B cell (primary cell): ENCODE measurements around the gene NFE2L1. TPM values are rescaled to one million over a fixed set of nuclear protein-coding genes. Genes with fewer than 3 reads are reported as not detected.

Source experiments
- ATAC-seq: fragments of 200-7000 bp; cut with Tn5 transposase; one replicate; pipeline ENCODE4 v1.10.0; 2021; ENCODE audit warnings: low read depth, mild to moderate bottlenecking, moderate number of reproducible peaks, moderate library complexity
- CTCF ChIA-PET: fragments of 350-600 bp; sonication (Branson Sonifier 250); formaldehyde crosslinking; loops from one replicate; lab custom pipeline; 2021; ENCODE audit warnings: antibody characterized with exemption, inconsistent platforms; lab: Charles Lee
- POLR2A ChIA-PET: fragments of 350-600 bp; sonication (Branson Sonifier 250); formaldehyde crosslinking; loops from one replicate; lab custom pipeline; 2021; ENCODE audit warnings: antibody characterized with exemption; lab: Charles Lee
- DNase-seq: peaks from one replicate; pipeline ENCODE4 v3.0.0; 2013
- H2AFZ ChIP-seq: 2 replicates; pipeline ENCODE4 v1.6.1; 2012; ENCODE audit warnings: mild to moderate bottlenecking, low read depth, low read length; ENCODE audit not compliant: insufficient read depth, poor library complexity, severe bottlenecking
- H3K27ac ChIP-seq, 2 donors: 1 replicate in 1 of 2; 2 replicates in 1 of 2; pipeline ENCODE4 v1.5.1; 2012 to 2013; ENCODE audit warnings: low read length in 2 of 2, mild to moderate bottlenecking in 2 of 2, moderate library complexity in 1 of 2
- H3K27me3 ChIP-seq, 4 experiments: fragments of 200-600 bp in 1 of 4; sonication (generic) in 1 of 4; replicated peaks in 1 of 4; 1 replicate in 2 of 4; 2 replicates in 2 of 4; pipeline versions ENCODE4 v1.6.1 to v1.7.0; 2013 to 2016; ENCODE audit warnings: low read length in 3 of 4, mild to moderate bottlenecking in 2 of 4, mixed read lengths in 1 of 4, moderate library complexity in 1 of 4; ENCODE audit not compliant: insufficient read depth in 4 of 4, control insufficient read depth in 3 of 4; ENCODE audit errors: control extremely low read depth in 1 of 4
- H3K36me3 ChIP-seq, 2 experiments: replicated peaks in 1 of 2; 1 replicate in 1 of 2; 2 replicates in 1 of 2; pipeline versions ENCODE4 v1.6.1 to v1.7.1; 2013; ENCODE audit warnings: low read length in 1 of 2; ENCODE audit not compliant: insufficient read depth in 2 of 2, control insufficient read depth in 1 of 2; ENCODE audit errors: control extremely low read depth in 1 of 2, extremely low read depth in 1 of 2
- H3K4me1 ChIP-seq, 2 donors: fragments of 200-600 bp in 1 of 2; sonication (generic) in 1 of 2; 1 replicate in 1 of 2; 2 replicates in 1 of 2; pipeline versions ENCODE4 v1.5.1 to v1.6.1; 2013 to 2017; ENCODE audit warnings: low read length in 2 of 2; ENCODE audit not compliant: control insufficient read depth in 2 of 2, insufficient read depth in 2 of 2
- H3K4me2 ChIP-seq: replicated peaks from 2 replicates; pipeline ENCODE3; 2012; ENCODE audit warnings: mild to moderate bottlenecking, low read depth, low read length; ENCODE audit not compliant: poor library complexity, severe bottlenecking
- H3K4me3 ChIP-seq, 5 experiments: fragments of 200-600 bp in 1 of 5; sonication (generic) in 1 of 5; 1 replicate in 3 of 5; 2 replicates in 2 of 5; pipeline versions ENCODE4 v1.5.1 to v1.7.0; 2011 to 2016; ENCODE audit warnings: low read length in 4 of 5, mild to moderate bottlenecking in 4 of 5, low read depth in 2 of 5, control low read depth in 1 of 5, moderate library complexity in 1 of 5; ENCODE audit not compliant: insufficient read depth in 1 of 5; ENCODE audit errors: control extremely low read depth in 1 of 5, extremely low read depth in 1 of 5
- H3K79me2 ChIP-seq: fragments of 200-600 bp; sonication (generic); one replicate; pipeline ENCODE4 v1.6.0; 2016; ENCODE audit warnings: low read length; ENCODE audit not compliant: control insufficient read depth, insufficient read depth
- H3K9ac ChIP-seq: fragments of 200-600 bp; sonication (generic); 2 replicates; pipeline ENCODE4 v1.6.1; 2017; ENCODE audit warnings: mild to moderate bottlenecking, low read length, moderate library complexity
- H3K9me3 ChIP-seq, 3 donors: one replicate each; pipeline versions ENCODE4 v1.6.1 to v1.7.1; 2013; ENCODE audit warnings: low read length in 2 of 3; ENCODE audit not compliant: control insufficient read depth in 2 of 3, insufficient read depth in 1 of 3; ENCODE audit errors: control extremely low read depth in 1 of 3
- H4K20me1 ChIP-seq: 2 replicates; pipeline ENCODE4 v1.6.0; 2012; ENCODE audit warnings: mild to moderate bottlenecking, low read length; ENCODE audit not compliant: insufficient read depth, control insufficient read depth, poor library complexity, severe bottlenecking
- H3K27ac Mint-ChIP-seq: one replicate; pipeline ENCODE4 v1.8.0; 2021; ENCODE audit warnings: mixed read lengths
- H3K27me3 Mint-ChIP-seq: one replicate; pipeline ENCODE4 v1.8.0; 2021; ENCODE audit warnings: mixed read lengths
- H3K4me1 Mint-ChIP-seq: one replicate; pipeline ENCODE4 v1.8.0; 2021; ENCODE audit warnings: mixed read lengths
- H3K4me3 Mint-ChIP-seq: one replicate; pipeline ENCODE4 v1.8.0; 2021; ENCODE audit warnings: mixed read lengths
- H3K9me3 Mint-ChIP-seq: one replicate; pipeline ENCODE4 v1.8.0; 2022; ENCODE audit warnings: mixed read lengths; ENCODE audit not compliant: insufficient read depth
- EZH2 ChIP-seq: IDR thresholded peaks from 2 replicates; pipeline ENCODE4 v1.6.1; 2012; ENCODE audit warnings: borderline replicate concordance, low read depth, mild to moderate bottlenecking, moderate library complexity, low read length; ENCODE audit not compliant: insufficient read depth, poor library complexity, severe bottlenecking
- WGBS: methylation state at CpG from one replicate; pipeline ENCODE4 v1.1.5; 2013; ENCODE audit warnings: missing lambda C conversion rate; ENCODE audit not compliant: insufficient coverage; 5-methylcytosine and 5-hydroxymethylcytosine counted together
- intact Hi-C: fragments of 100-400 bp; cut with micrococcal nuclease; formaldehyde crosslinking; loops from one replicate; pipeline ENCODE4 v1.10.0; 2022
- polyA plus RNA-seq: library from polyadenylated mRNA; depleted of rRNA; stranded (reverse); fragments of >200 nt; gene quantifications from 2 replicates; pipeline ENCODE4 v1.2.3, GENCODE V29; 2012
- total RNA-seq, 2 donors: library from RNA; stranded (reverse); fragments of 120-200 nt in 1 of 2; gene quantifications; 1 replicate in 1 of 2; 2 replicates in 1 of 2; pipeline versions ENCODE4 v1.2.3 to v1.2.4, GENCODE V29; 2013 to 2022
- TF ChIP-seq, protein P1 (sequence below): fragments of 200-600 bp; IDR thresholded peaks from one replicate; pipeline ENCODE4 v1.8.0; 2022; ENCODE audit warnings: antibody characterized with exemption, mild to moderate bottlenecking

Gene NFE2L1
- total and polyA plus RNA-seq, 2 donors (not counting 1 experiment from before 2014, with no cell fraction given) = 25.2 to 66.4 TPM

- Histone ChIP-seq H2AFZ (no peak overlapping the region), H3K4me2 (no peak overlapping the region), H3K79me2 (no peaks in the 10 kb centered on the region), H4K20me1 (no peaks in the 10 kb centered on the region), H3K9ac (no peak overlapping the region), H3K4me1 (peaks cover 32 to 36% of the 10 kb centered on the region in 2 donors), H3K4me3 (no peak overlapping the region), H3K27ac (no peak overlapping the region), H3K27me3 (peaks cover 0 to 51% (median 15%) of the 10 kb centered on the region in 4 experiments), H3K9me3 (no peaks in the 10 kb centered on the region), H3K36me3 (no peaks in the 10 kb centered on the region)
- Mint-ChIP-seq H3K27me3 (peaks cover 18% of the 10 kb centered on the region), H3K4me3 (no peak overlapping the region), H3K27ac (no peak overlapping the region), H3K4me1 (peaks cover 44% of the 10 kb centered on the region), H3K9me3 (no peaks in the 10 kb centered on the region)
- TF ChIP-seq EZH2 = no peak
- TF ChIP-seq, protein P1, sequence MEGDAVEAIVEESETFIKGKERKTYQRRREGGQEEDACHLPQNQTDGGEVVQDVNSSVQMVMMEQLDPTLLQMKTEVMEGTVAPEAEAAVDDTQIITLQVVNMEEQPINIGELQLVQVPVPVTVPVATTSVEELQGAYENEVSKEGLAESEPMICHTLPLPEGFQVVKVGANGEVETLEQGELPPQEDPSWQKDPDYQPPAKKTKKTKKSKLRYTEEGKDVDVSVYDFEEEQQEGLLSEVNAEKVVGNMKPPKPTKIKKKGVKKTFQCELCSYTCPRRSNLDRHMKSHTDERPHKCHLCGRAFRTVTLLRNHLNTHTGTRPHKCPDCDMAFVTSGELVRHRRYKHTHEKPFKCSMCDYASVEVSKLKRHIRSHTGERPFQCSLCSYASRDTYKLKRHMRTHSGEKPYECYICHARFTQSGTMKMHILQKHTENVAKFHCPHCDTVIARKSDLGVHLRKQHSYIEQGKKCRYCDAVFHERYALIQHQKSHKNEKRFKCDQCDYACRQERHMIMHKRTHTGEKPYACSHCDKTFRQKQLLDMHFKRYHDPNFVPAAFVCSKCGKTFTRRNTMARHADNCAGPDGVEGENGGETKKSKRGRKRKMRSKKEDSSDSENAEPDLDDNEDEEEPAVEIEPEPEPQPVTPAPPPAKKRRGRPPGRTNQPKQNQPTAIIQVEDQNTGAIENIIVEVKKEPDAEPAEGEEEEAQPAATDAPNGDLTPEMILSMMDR = no peak
- intact Hi-C loops = loop anchor here (10.0 kb wide), 2 partner anchors 313 to 433 kb away; no protein-coding TSS in a partner anchor
- ChIA-PET CTCF (interaction anchor here (1.1 to 4.7 kb wide), 6 partner anchors 10 to 111 kb away, joined by 3 to 54 read pairs (median 9); no protein-coding TSS in a partner anchor), POLR2A (no interaction called here)
- WGBS = 83% methylated on average over 2 of the region's 5 CpGs
- ATAC-seq = no peak
- DNase-seq = no peak
These were observed 26.2 kb upstream of the NFE2L1 start for GRCh38 chr17:48021934-48022333.

DNA sequence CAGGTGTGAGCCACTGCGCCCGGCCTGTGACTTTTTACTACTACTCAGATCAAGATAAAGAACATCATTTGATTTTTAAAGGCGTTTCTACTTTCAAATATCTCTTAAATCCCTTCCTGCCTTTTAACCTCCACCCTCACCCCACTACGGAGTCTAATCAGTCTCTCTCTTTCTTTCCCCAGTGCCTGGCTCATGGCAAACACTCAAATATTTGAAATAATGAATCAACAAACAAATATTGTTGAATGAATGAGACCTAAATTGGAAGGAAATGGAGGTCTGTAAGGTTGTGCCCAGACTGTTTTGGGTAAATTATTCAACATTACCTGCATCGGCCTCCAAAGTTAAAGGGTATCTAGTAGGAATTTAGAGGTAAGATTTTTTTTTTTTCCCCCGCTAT lies 25.3 kb upstream of the NFE2L1 start:
- DNase-seq (no peak), ATAC-seq (no peak)
- Histone ChIP-seq H3K27me3 (peaks cover 0 to 53% (median 15%) of the 10 kb centered on the region in 4 experiments), H3K9ac (no peak overlapping the region), H3K4me3 (peak overlapping the region in 1 of 5 experiments; percentile 76), H3K4me2 (peak overlapping the region; percentile 98), H3K9me3 (no peaks in the 10 kb centered on the region), H2AFZ (peak overlapping the region; percentile 79), H3K4me1 (peaks cover 32 to 36% of the 10 kb centered on the region in 2 donors), H4K20me1 (no peaks in the 10 kb centered on the region), H3K27ac (no peak overlapping the region), H3K36me3 (no peaks in the 10 kb centered on the region), H3K79me2 (no peaks in the 10 kb centered on the region)
- POLR2A ChIA-PET = no interaction called here
- Mint-ChIP-seq H3K4me3 (peak overlapping the region; percentile 82), H3K4me1 (peaks cover 41% of the 10 kb centered on the region), H3K9me3 (no peaks in the 10 kb centered on the region), H3K27ac (peak overlapping the region; percentile 10), H3K27me3 (peaks cover 18% of the 10 kb centered on the region)
- intact Hi-C loops = loop anchor here (10.0 kb wide), 2 partner anchors 312 to 432 kb away; no protein-coding TSS in a partner anchor
- CTCF ChIA-PET = interaction anchor here (2.3 kb wide), 1 partner anchor 58 kb away, joined by 11 read pairs; no protein-coding TSS in a partner anchor
- WGBS = 40% methylated on average over 1 of the region's 6 CpGs
- TF ChIP-seq, protein P1 = no peak
- no peak for TF ChIP-seq EZH2
